ENCODE results near the gene INPP5F.

DNA sequence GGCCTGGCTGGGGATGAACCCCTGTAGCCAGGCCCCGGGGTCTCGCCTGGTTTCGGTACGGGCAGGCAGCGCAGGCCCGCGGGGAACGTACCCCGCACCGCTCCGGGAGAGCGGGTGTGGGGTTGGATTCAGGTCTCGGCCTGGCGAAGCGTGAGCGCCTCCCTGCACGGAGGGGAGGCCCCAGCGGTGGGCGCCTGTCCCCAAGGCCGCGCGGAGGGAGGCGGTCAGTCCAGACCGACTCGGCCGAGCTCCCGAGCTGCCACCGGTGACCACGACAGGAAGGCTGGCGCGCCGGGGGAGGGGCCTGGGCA is 378 bp upstream of the INPP5F start:
- TF ChIP-seq, protein P1, sequence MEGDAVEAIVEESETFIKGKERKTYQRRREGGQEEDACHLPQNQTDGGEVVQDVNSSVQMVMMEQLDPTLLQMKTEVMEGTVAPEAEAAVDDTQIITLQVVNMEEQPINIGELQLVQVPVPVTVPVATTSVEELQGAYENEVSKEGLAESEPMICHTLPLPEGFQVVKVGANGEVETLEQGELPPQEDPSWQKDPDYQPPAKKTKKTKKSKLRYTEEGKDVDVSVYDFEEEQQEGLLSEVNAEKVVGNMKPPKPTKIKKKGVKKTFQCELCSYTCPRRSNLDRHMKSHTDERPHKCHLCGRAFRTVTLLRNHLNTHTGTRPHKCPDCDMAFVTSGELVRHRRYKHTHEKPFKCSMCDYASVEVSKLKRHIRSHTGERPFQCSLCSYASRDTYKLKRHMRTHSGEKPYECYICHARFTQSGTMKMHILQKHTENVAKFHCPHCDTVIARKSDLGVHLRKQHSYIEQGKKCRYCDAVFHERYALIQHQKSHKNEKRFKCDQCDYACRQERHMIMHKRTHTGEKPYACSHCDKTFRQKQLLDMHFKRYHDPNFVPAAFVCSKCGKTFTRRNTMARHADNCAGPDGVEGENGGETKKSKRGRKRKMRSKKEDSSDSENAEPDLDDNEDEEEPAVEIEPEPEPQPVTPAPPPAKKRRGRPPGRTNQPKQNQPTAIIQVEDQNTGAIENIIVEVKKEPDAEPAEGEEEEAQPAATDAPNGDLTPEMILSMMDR (IDR thresholded peaks at IDR 0.05; ENCODE audit: insufficient read depth, low read length, poor library complexity, severe bottlenecking), result no peak
- no peak for TF ChIP-seq EZH2phosphoT487 (conservative IDR thresholded peaks at IDR 0.05; ENCODE audit: low read length)

Data from SU-DHL-6 (cell line).